T-helper 22 cell (primary cell): ENCODE results near the gene WWTR1.

Experiments
- DNase-seq: peaks from one replicate; pipeline ENCODE4 v3.0.0-alpha.2; 2020; ENCODE audit warnings: low read depth

WWTR1 gene

GRCh38 chr3:149495581-149496125 lies 162.2 kb downstream of the WWTR1 start:
- no peak for DNase-seq

GRCh38 chr3:149494759-149495580 lies 162.9 kb downstream of the WWTR1 start:
- DNase-seq: no peak

GRCh38 chr3:149494022-149494758 lies 163.6 kb downstream of the WWTR1 start:
- DNase-seq: no peak

- DNase-seq: no peak
These were observed 164.4 kb downstream of the WWTR1 start for GRCh38 chr3:149493315-149494021.

- no peak for DNase-seq
These were observed 167.4 kb downstream of the WWTR1 start for GRCh38 chr3:149490260-149490971.

- no peak for DNase-seq
These were observed 168.7 kb downstream of the WWTR1 start for GRCh38 chr3:149489060-149489690.

GRCh38 chr3:149487598-149488197 lies 170.1 kb downstream of the WWTR1 start:
- no peak for DNase-seq

GRCh38 chr3:149486726-149487125 lies 171.1 kb downstream of the WWTR1 start:
- DNase-seq: no peak

- DNase-seq: no peak
These were observed 176.3 kb downstream of the WWTR1 start for GRCh38 chr3:149481491-149481890.

GRCh38 chr3:149481056-149481455 lies 176.8 kb downstream of the WWTR1 start:
- no peak for DNase-seq

GRCh38 chr3:149480326-149481017 lies 177.4 kb downstream of the WWTR1 start:
- DNase-seq: no peak

- DNase-seq: no peak
These were observed 178.1 kb downstream of the WWTR1 start for GRCh38 chr3:149479621-149480325.

- no peak for DNase-seq
These were observed 181.6 kb downstream of the WWTR1 start for GRCh38 chr3:149476225-149476624.

GRCh38 chr3:149475451-149476060 lies 182.3 kb downstream of the WWTR1 start:
- DNase-seq: no peak

- DNase-seq: no peak
These were observed 183.5 kb downstream of the WWTR1 start, which contains the start of gene TM4SF4 for GRCh38 chr3:149474250-149474817. Gene TM4SF4 (plus strand): TSS chr3:149474697. CDS start chr3:149474878, 181 bp downstream.

GRCh38 chr3:149473357-149474249 lies 184.2 kb downstream of the WWTR1 start:
- no peak for DNase-seq

GRCh38 chr3:149472030-149472797 lies 185.6 kb downstream of the WWTR1 start:
- no peak for DNase-seq
